ENCODE data around the gene EEF1A2. TPM values are rescaled to one million over a fixed set of nuclear protein-coding genes. Genes with fewer than 3 reads are reported as not detected.

Gene EEF1A2
- total and polyA plus RNA-seq, 4 donors, result 0.05 to 0.12 TPM; not detected in 2

DNA sequence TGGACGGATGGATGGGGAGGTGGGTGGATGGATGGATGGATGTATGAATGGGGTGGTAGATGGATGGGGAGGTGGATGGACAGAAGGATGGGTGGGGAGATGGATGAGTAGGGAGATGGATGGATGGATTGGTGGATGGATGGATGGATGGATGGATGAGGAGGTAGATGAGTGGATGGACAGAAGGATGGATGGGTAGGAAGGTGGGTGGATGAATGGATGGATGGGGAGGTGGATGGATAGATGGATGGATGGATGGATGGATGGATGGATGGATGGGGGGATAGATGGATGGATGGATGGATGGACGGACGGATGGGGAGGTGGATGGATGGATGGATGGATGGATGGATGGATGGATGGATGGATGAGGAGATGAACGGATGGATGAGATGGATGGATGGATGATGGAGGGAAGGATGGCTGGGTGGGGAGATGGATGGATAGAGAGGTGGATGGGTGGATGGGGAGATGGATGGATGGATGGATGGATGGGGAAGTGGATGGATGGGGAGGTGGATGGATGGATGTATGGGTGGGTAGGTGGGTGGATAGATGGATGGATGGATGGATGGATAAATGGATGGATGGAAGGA, 7.2 kb downstream of the EEF1A2 start:
- Histone ChIP-seq H3K27ac (ENCODE audit: low read depth in 1 of 2, low read length in 2 of 2) (no peak overlapping the region), H3K36me3 (ENCODE audit: control insufficient read depth in 4 of 4, insufficient read depth in 3 of 4, low read depth in 1 of 4, low read length in 3 of 4) (no peaks in the 10 kb centered on the region), H3K4me1 (ENCODE audit: control insufficient read depth in 4 of 4, insufficient read depth in 4 of 4, low read length in 3 of 4) (peaks cover 0 to 9% (median 6%) of the 10 kb centered on the region in 4 donors), H3K4me3 (ENCODE audit: low read depth in 1 of 3, low read length in 3 of 3) (no peak overlapping the region), H3K27me3 (ENCODE audit: control insufficient read depth in 4 of 4, insufficient read depth in 4 of 4, low read length in 3 of 4) (peaks cover 2 to 9% (median 5%) of the 10 kb centered on the region in 4 donors), H3K9ac (ENCODE audit: low read depth in 1 of 2, low read length in 2 of 2) (no peak overlapping the region), H3K9me3 (ENCODE audit: control insufficient read depth in 4 of 4, low read length in 3 of 4) (no peaks in the 10 kb centered on the region)
- 65% methylated on average over 4 of the region's 4 CpGs for WGBS
- DNase-seq (ENCODE audit: low spot score), result no peak
- TF ChIP-seq NR2F2 (IDR thresholded peaks at IDR 0.05), result no peak
- no peak for TF ChIP-seq SP1 (IDR thresholded peaks at IDR 0.05)
- TF ChIP-seq HNF4A (conservative IDR thresholded peaks at IDR 0.05), result no peak
- TF ChIP-seq FOXA1 (IDR thresholded peaks at IDR 0.05), result no peak
- TF ChIP-seq YY1 (IDR thresholded peaks at IDR 0.05), result no peak
- TF ChIP-seq, protein P1, sequence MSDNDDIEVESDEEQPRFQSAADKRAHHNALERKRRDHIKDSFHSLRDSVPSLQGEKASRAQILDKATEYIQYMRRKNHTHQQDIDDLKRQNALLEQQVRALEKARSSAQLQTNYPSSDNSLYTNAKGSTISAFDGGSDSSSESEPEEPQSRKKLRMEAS (IDR thresholded peaks at IDR 0.05), result no peak

DNA sequence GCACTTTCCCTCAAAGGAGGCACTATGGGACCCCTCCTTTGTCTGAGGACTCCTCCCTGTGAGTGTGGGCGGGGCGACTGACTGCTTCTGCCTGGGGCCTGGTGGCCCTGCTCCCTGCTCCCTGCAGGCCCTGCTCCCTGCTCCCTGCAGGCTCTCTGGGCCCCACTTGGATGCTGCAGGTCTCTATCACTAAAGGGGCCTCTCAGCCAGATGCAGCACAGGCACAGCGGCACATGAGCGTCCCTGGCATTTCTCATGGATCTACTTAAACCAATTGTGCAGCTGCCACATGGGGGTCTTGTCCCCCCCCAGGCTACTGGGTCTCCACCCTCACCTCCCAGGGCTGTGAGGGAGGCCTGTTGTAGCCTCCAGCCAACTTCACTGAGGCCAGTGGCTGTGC, 7.8 kb downstream of the EEF1A2 start:
- Histone ChIP-seq H3K4me3 (ENCODE audit: low read depth in 1 of 3, low read length in 3 of 3) (no peak overlapping the region), H3K27me3 (ENCODE audit: control insufficient read depth in 4 of 4, insufficient read depth in 4 of 4, low read length in 3 of 4) (peaks cover 2 to 9% (median 5%) of the 10 kb centered on the region in 4 donors), H3K9ac (ENCODE audit: low read depth in 1 of 2, low read length in 2 of 2) (no peak overlapping the region), H3K27ac (ENCODE audit: low read depth in 1 of 2, low read length in 2 of 2) (no peak overlapping the region), H3K4me1 (ENCODE audit: control insufficient read depth in 4 of 4, insufficient read depth in 4 of 4, low read length in 3 of 4) (peaks cover 0 to 3% (median 0%) of the 10 kb centered on the region in 4 donors), H3K36me3 (ENCODE audit: control insufficient read depth in 4 of 4, insufficient read depth in 3 of 4, low read depth in 1 of 4, low read length in 3 of 4) (no peaks in the 10 kb centered on the region), H3K9me3 (ENCODE audit: control insufficient read depth in 4 of 4, low read length in 3 of 4) (peaks cover 0 to 2% (median 0%) of the 10 kb centered on the region in 4 donors)
- WGBS, result 75% methylated on average over 4 of the region's 4 CpGs
- no peak for DNase-seq (ENCODE audit: low spot score)
- TF ChIP-seq RAD21 (IDR thresholded peaks at IDR 0.05) (no peak), JUND (IDR thresholded peaks at IDR 0.05) (no peak), EGR1 (IDR thresholded peaks at IDR 0.05; ENCODE audit: low read depth in 2 of 2) (no peak), GABPA (IDR thresholded peaks at IDR 0.05 in 1 of 2, conservative IDR thresholded peaks at IDR 0.05 in 1 of 2) (no peak), RXRA (IDR thresholded peaks at IDR 0.05) (no peak), NR2F2 (IDR thresholded peaks at IDR 0.05) (no peak), FOXA2 (IDR thresholded peaks at IDR 0.05) (no peak), FOXA1 (IDR thresholded peaks at IDR 0.05) (no peak), HNF4A (conservative IDR thresholded peaks at IDR 0.05) (no peak)
- TF ChIP-seq, protein P1 (IDR thresholded peaks at IDR 0.05), result no peak
- TF ChIP-seq, protein P2, sequence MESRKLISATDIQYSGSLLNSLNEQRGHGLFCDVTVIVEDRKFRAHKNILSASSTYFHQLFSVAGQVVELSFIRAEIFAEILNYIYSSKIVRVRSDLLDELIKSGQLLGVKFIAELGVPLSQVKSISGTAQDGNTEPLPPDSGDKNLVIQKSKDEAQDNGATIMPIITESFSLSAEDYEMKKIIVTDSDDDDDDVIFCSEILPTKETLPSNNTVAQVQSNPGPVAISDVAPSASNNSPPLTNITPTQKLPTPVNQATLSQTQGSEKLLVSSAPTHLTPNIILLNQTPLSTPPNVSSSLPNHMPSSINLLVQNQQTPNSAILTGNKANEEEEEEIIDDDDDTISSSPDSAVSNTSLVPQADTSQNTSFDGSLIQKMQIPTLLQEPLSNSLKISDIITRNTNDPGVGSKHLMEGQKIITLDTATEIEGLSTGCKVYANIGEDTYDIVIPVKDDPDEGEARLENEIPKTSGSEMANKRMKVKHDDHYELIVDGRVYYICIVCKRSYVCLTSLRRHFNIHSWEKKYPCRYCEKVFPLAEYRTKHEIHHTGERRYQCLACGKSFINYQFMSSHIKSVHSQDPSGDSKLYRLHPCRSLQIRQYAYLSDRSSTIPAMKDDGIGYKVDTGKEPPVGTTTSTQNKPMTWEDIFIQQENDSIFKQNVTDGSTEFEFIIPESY (IDR thresholded peaks at IDR 0.05), result no peak
- TF ChIP-seq, protein P3, sequence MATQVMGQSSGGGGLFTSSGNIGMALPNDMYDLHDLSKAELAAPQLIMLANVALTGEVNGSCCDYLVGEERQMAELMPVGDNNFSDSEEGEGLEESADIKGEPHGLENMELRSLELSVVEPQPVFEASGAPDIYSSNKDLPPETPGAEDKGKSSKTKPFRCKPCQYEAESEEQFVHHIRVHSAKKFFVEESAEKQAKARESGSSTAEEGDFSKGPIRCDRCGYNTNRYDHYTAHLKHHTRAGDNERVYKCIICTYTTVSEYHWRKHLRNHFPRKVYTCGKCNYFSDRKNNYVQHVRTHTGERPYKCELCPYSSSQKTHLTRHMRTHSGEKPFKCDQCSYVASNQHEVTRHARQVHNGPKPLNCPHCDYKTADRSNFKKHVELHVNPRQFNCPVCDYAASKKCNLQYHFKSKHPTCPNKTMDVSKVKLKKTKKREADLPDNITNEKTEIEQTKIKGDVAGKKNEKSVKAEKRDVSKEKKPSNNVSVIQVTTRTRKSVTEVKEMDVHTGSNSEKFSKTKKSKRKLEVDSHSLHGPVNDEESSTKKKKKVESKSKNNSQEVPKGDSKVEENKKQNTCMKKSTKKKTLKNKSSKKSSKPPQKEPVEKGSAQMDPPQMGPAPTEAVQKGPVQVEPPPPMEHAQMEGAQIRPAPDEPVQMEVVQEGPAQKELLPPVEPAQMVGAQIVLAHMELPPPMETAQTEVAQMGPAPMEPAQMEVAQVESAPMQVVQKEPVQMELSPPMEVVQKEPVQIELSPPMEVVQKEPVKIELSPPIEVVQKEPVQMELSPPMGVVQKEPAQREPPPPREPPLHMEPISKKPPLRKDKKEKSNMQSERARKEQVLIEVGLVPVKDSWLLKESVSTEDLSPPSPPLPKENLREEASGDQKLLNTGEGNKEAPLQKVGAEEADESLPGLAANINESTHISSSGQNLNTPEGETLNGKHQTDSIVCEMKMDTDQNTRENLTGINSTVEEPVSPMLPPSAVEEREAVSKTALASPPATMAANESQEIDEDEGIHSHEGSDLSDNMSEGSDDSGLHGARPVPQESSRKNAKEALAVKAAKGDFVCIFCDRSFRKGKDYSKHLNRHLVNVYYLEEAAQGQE (IDR thresholded peaks at IDR 0.05), result no peak
- TF ChIP-seq, protein P4, sequence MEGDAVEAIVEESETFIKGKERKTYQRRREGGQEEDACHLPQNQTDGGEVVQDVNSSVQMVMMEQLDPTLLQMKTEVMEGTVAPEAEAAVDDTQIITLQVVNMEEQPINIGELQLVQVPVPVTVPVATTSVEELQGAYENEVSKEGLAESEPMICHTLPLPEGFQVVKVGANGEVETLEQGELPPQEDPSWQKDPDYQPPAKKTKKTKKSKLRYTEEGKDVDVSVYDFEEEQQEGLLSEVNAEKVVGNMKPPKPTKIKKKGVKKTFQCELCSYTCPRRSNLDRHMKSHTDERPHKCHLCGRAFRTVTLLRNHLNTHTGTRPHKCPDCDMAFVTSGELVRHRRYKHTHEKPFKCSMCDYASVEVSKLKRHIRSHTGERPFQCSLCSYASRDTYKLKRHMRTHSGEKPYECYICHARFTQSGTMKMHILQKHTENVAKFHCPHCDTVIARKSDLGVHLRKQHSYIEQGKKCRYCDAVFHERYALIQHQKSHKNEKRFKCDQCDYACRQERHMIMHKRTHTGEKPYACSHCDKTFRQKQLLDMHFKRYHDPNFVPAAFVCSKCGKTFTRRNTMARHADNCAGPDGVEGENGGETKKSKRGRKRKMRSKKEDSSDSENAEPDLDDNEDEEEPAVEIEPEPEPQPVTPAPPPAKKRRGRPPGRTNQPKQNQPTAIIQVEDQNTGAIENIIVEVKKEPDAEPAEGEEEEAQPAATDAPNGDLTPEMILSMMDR (IDR thresholded peaks at IDR 0.05; ENCODE audit: low read depth, low read length, missing input control), result no peak
